GM19455 (cell line): ENCODE data around the gene RASAL3.
A peak's percentile ranks its signal among the peaks of the same experiment; 100 is the strongest.
"Not testable (repeated sequence)": the region's sequence is repeated elsewhere in the genome, so short reads cannot be mapped to it uniquely, and the experiment has no call there.

Experiments used
- ATAC-seq: cut with Tn5 transposase; IDR thresholded peaks from one replicate; pipeline ENCODE4 v1.9.1; 2021; ENCODE audit not compliant: unreplicated experiment

RASAL3 gene

DNA sequence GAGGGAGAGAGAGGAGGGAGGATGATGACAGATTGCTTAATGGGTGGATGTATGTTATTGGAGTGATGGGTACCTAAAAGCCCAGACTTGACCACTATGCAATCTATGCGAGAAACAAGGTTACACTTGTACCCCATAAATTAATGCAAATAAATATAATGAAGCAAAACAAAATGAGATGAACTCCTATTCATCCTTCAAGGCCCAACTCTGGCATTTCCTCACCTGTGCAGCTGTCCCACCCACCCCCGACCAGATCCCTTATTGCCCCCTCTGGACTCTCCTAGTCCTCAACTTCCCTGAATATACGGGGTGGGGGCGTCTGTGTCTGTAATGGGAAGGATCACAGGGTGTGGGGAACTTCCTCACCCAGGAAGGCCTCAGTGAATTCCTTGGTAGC, 10.8 kb upstream of the RASAL3 start:
- ATAC-seq, result no peak

DNA sequence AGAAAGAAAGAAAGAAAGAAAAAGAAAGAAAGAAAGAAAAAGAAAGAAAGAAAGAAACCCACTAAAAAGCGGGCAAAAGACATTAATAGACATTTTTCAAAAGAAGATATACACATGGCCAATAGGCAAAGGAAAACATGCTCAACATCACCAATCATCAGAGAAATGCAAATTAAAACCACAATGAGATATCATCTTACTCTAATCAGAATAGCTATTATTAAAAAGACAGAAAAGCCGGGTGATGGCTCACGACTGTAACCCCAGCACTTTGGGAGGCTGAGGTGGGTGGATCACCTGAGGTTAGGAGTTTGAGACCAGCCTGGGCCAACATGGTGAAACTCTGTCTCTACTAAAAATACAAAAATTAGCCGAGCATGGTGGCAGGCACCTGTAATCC, 9.5 kb upstream of the RASAL3 start:
- not testable (repeated sequence) for ATAC-seq

DNA sequence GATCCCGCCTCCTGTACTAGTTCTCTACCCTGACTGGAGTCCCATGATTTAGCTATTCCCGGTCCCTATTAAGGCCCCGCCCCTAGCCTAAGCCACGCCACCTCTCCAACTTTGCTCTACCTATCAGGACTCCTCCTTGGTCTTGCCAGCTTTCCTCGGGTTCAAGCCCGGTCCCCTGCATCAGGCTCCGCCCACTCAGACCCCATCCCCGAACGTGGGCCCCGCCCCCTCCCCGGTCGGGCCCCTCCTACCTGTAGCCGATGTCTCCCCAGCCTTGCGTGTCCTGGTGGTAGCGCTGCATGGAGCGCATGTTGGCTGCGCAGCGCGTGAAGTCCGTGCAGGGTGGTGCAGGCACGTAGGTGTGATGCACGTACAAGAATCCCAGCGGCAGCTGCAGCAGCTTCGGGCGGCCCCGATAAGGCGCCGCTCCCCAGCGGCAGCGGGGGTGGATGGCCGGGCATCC, 7.3 kb upstream of the RASAL3 start:
- no peak for ATAC-seq

- ATAC-seq, result no peak
These were observed 5.4 kb upstream of the RASAL3 start for GRCh38 chr19:15469513-15470297.

DNA sequence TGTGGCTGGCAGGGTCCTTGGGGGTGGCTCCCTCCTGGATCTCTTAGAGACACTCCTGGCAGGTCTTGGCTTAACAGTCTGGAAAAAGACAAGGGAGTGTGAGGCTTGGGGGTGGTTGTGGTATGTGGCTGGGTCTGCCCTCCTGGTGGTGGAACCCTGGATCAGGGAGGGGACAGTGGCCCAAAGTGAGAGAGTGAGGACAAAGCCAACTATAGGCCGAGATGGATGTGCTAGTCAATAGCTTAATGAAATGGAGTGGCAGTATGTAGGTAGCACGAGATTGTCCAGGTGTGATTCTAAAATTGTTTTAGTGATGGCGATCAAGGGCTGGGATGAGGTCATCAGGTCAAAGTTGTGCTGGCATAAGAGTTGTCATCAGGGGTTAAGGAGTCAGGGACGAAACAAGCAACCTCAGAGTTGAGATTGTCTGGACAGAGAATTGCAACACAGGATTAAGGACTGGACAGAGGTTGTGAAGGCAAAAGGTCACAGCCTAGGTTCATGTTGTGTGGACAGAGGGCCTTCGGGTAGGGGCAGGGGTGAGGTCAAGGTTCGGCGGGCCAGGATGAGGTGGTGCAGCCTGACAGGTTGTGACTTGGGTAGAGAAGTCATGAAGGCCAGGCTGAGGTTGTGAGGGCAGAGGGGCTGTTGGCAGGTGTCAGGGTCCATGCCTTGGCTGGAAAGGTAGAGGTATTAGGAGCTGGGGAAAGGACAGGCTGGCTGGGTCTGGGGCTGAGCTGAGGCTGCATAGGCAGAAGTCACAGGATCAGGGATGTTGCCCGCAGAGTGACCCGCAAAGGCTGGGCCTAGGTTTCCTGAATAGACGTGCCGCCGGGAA, 4.5 kb upstream of the RASAL3 start:
- no peak for ATAC-seq

- ATAC-seq, result no peak
These were observed 3.4 kb upstream of the RASAL3 start for GRCh38 chr19:15467734-15468214.

- peak; percentile 54 for ATAC-seq
These were observed 2.7 kb upstream of the RASAL3 start for GRCh38 chr19:15466851-15467733.

DNA sequence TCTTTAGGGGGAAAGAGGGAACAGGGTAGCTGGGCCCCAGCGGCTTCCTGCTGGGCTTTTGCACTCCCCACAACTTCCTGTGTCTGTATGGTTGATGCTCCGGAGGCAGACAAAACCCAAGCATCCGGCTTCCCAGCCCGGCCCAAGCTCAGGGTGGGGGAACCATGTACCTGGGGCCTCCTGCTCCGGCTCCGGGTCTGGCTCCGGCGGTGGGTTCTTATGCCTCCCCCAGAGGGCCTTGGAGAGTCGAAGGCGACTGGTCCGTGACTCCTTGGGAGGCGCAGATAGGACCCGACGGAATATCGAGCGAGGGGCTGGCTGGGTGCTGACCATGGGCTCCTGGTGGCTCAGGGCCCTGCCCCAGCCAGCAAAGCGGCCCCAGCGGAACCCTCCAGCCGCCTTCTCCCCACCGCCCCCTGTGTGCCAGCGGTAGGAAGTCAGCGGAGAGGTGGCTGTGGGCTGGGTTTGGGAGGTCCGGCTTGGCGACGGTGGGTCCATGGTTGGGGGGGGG, 428 bp downstream of the RASAL3 start:
- ATAC-seq, result no peak

GRCh38 chr19:15461694-15462093, 2.6 kb downstream of the RASAL3 start:
- ATAC-seq, result no peak

DNA sequence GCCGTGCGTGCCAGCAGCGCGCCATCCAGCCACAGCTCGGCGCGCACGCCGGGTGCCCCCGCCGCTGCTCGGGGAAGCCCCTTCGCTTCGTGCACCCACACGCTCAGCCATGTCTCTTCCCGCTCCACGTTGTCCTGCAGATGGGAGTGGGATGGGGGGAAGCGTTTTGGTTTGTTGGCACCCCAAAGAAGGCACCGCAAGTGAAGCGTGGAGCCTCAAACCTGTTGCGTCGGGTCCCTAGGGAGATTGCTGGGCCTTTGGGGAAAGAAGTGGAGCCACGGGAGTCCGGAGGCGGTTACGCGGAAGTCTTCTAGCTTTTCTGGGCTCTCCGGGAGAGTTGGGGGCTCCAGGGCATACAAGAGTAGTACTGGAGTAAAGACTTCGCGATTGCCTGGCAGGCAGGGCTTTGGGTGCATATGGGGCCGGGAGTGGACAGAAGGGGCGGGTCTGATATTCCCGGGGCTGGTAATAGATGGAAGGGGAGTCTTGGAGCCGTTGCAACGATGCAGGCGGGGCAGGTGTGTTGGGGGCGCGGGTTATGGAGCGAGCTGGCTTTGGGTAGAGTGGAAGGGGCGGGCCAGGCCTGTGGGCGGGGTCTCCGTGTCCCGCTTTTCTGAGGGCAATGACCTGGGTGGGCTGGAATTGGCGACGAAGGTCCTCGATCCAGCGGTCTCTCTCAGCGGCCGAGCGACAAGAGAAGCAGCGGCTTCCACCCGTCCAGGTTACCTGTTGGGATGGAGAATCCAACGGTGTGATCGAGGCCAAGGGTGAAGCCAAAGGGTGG, 6.5 kb downstream of the RASAL3 start:
- ATAC-seq, result no peak

DNA sequence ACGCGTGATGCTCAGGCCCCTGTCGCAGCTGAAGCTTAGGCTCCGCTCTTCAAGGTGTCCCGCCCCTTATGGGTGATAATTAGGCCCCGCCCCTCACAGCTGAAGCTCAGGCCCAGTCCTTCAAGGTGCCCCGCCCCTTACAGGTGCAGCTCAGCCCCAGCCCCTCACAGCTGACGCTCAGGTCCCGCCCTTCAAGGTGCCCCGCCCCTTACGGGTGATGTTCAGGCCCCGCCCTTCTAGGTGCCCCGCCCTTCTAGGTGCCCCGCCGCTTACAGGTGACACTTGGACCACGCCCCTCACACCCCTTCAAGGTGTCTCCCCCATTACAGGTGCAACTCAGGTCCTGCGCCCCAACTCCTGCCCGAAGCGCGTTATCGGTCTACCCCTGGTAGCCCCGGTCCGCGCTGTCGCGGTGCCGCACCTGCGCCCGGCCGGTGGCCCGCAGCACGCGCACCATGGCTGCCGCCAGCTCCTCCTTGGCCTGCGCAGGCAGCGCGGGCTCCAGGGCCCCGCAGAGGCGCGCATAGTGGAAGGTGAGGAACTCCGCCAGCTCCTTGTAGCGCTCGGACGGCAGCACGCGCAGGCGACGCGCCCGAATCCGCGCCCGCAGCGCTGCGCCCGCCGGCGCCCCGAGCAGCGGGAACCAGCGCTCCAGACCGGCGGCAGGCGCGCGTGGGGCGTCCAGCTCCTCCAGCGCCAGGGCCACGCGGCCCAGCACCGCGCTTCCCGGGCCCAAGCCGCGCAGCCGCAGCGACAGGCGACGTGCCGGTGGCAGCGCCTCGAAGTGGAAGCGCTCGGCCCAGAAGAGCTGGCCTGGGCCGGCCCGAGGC, 7.3 kb downstream of the RASAL3 start:
- no peak for ATAC-seq

- no peak for ATAC-seq
These were observed 7.9 kb downstream of the RASAL3 start for GRCh38 chr19:15456441-15456840.

- ATAC-seq, result no peak
These were observed 8.3 kb downstream of the RASAL3 start for GRCh38 chr19:15455996-15456395.

- ATAC-seq, result no peak
These were observed 10.2 kb downstream of the RASAL3 start for GRCh38 chr19:15453906-15454860.

GRCh38 chr19:15453091-15453578, 11.2 kb downstream of the RASAL3 start:
- no peak for ATAC-seq

GRCh38 chr19:15452111-15453047, 12.0 kb downstream of the RASAL3 start:
- ATAC-seq, result no peak

DNA sequence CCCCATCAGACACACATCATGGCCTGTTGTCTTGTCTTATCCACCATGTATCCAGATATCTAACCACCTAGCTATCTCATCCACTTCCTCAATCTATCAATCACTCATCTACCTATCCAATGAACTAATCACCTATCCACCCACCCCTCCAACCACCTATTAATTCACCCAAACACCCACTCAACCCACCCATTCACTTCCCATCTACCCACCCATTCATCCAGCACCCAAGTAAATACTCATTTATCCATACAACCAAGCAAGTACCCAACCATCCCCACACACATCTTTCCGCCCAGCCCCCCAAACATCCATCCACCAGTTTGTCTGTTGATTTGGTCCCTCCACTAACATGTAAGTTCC, 13.8 kb downstream of the RASAL3 start:
- ATAC-seq, result no peak
